Esophagus squamous epithelium (tissue), 5 donors: ENCODE results near the gene EIF2B5. TPM values are rescaled to one million over a fixed set of nuclear protein-coding genes. Genes with fewer than 3 reads are reported as not detected.

Experiments used
- DNase-seq: peaks from one replicate; lab custom pipeline; 2025; lab: John Stamatoyannopoulos, UW
- H3K27ac ChIP-seq, 4 donors: fragments of 200-600 bp; sonication (generic); one replicate each; pipeline ENCODE4 v1.5.1; 2016 to 2019; ENCODE audit warnings: mild to moderate bottlenecking in 1 of 4
- H3K27me3 ChIP-seq, 4 donors: fragments of 200-600 bp; sonication (generic); 1 replicate in 3 of 4; 2 replicates in 1 of 4; pipeline versions ENCODE4 v1.5.1 to v1.6.0; 2017 to 2021; ENCODE audit warnings: antibody characterized with exemption in 1 of 4
- H3K36me3 ChIP-seq, 3 donors: fragments of 200-600 bp; sonication (generic); one replicate each; pipeline ENCODE4 v1.5.1; 2016 to 2019
- H3K4me1 ChIP-seq, 3 donors: fragments of 200-600 bp; sonication (generic); one replicate each; pipeline ENCODE4 v1.5.1; 2017 to 2019
- H3K4me3 ChIP-seq, 4 donors: fragments of 200-600 bp; sonication (generic); 1 replicate in 3 of 4; 2 replicates in 1 of 4; pipeline ENCODE4 v1.5.1; 2016 to 2019; ENCODE audit warnings: mild to moderate bottlenecking in 2 of 4, moderate library complexity in 1 of 4
- H3K9me3 ChIP-seq, 3 donors: fragments of 200-600 bp; sonication (generic); one replicate each; pipeline ENCODE4 v1.5.1; 2016 to 2019
- POLR2A ChIP-seq, 4 donors: fragments of 450-650 bp; IDR thresholded peaks; one replicate each; pipeline ENCODE4 v1.6.1; 2017; ENCODE audit warnings: antibody characterized with exemption in 4 of 4, mild to moderate bottlenecking in 4 of 4, moderate library complexity in 3 of 4
- WGBS, 2 donors: methylation state at CpG; one replicate each; pipeline ENCODE4 v1.1.5; 2018; 5-methylcytosine and 5-hydroxymethylcytosine counted together
- intact Hi-C: fragments of 100-400 bp; cut with DNase I; formaldehyde crosslinking; loops from one replicate; pipeline ENCODE4 v1.15.0; 2022
- total RNA-seq, 4 donors: library from RNA; depleted of rRNA; stranded (reverse); fragments of >200 nt; gene quantifications; one replicate each; pipeline ENCODE4 v1.1.0, GENCODE V29; 2016
- TF ChIP-seq, protein P1 (sequence below), 6 experiments: fragments of 450-650 bp in 4 of 6; fragments of 200-600 bp in 2 of 6; sonication (generic) in 2 of 6; IDR thresholded peaks; one replicate each; pipeline ENCODE4 v1.5.1; 2016 to 2019; ENCODE audit warnings: antibody characterized with exemption in 6 of 6, mild to moderate bottlenecking in 4 of 6, moderate library complexity in 4 of 6
- donor health status: DM: yes; HTN: yes; CAD: no.

EIF2B5 gene
- total RNA-seq, 4 donors from 2014 or later = 27.2 to 51.5 (median 42.1) TPM

DNA sequence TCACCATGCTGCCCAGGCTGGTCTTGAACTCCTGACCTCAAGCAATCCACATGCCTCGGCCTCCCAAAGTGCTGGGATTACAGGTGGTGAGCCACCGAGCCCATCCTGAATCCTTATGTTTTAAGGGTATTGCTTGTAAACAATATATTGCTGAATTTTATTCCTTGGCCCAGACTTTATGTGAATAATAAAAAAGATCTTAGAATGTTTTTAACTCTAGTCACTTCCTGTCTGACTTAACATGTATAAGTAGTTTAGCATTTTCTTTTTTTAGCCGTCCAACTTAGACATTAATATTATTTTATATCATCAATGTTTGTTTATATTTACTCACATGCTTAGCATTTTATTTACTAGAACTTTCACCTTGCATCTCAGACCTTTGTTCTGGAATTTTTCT, 9.2 kb upstream of the EIF2B5 start:
- no peak overlapping the region for H3K4me3 ChIP-seq
- WGBS, 2 donors = 61 to 77% methylated on average over 3 of the region's 3 CpGs
- intact Hi-C loops = no loop called here

DNA sequence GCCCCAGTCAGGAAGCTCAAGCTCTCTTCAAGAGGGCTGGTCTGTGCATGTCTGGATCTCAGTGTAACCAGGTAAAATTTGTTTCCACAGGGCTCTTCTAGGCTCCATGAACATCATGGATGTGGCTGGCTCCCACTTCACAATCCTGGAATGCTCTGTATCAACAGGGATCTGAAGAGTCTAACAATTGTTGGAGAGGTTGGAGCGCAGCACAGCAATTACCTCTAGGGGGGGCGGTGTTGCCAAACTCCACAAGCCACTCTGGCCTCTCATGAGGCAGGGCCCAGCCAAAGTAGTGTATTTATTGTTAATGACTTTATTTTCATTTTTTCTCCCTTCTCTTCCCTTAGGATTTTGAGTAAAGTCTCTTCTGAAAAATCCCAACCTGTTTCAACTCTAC, 6.1 kb upstream of the EIF2B5 start:
- H3K36me3 ChIP-seq = no peaks in the 10 kb centered on the region
- no peaks in the 10 kb centered on the region for H3K27me3 ChIP-seq
- no peak for TF ChIP-seq POLR2A (IDR thresholded peaks at IDR 0.05)
- TF ChIP-seq, protein P1, sequence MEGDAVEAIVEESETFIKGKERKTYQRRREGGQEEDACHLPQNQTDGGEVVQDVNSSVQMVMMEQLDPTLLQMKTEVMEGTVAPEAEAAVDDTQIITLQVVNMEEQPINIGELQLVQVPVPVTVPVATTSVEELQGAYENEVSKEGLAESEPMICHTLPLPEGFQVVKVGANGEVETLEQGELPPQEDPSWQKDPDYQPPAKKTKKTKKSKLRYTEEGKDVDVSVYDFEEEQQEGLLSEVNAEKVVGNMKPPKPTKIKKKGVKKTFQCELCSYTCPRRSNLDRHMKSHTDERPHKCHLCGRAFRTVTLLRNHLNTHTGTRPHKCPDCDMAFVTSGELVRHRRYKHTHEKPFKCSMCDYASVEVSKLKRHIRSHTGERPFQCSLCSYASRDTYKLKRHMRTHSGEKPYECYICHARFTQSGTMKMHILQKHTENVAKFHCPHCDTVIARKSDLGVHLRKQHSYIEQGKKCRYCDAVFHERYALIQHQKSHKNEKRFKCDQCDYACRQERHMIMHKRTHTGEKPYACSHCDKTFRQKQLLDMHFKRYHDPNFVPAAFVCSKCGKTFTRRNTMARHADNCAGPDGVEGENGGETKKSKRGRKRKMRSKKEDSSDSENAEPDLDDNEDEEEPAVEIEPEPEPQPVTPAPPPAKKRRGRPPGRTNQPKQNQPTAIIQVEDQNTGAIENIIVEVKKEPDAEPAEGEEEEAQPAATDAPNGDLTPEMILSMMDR (IDR thresholded peaks at IDR 0.05) = peak in 4 of 6 experiments; percentile 22 to 50 (median 30)
- no peak overlapping the region for H3K27ac ChIP-seq
- no peak overlapping the region for H3K4me3 ChIP-seq
- no peaks in the 10 kb centered on the region for H3K9me3 ChIP-seq
- intact Hi-C loops = no loop called here
- H3K4me1 ChIP-seq = peaks cover 0 to 18% (median 3%) of the 10 kb centered on the region in 3 donors
- no peak for DNase-seq
- 9 to 18% methylated on average over 2 of the region's 2 CpGs for WGBS, 2 donors

More for the DNA sequence above, 9.2 kb upstream of the EIF2B5 start:
- H3K27me3 ChIP-seq = no peaks in the 10 kb centered on the region
- TF ChIP-seq POLR2A (IDR thresholded peaks at IDR 0.05) = no peak
- TF ChIP-seq, protein P1 (IDR thresholded peaks at IDR 0.05) = no peak
- peaks cover 0 to 8% (median 0%) of the 10 kb centered on the region in 3 donors for H3K4me1 ChIP-seq
- no peaks in the 10 kb centered on the region for H3K9me3 ChIP-seq
- no peak overlapping the region for H3K27ac ChIP-seq
- no peaks in the 10 kb centered on the region for H3K36me3 ChIP-seq
- DNase-seq = no peak

DNA sequence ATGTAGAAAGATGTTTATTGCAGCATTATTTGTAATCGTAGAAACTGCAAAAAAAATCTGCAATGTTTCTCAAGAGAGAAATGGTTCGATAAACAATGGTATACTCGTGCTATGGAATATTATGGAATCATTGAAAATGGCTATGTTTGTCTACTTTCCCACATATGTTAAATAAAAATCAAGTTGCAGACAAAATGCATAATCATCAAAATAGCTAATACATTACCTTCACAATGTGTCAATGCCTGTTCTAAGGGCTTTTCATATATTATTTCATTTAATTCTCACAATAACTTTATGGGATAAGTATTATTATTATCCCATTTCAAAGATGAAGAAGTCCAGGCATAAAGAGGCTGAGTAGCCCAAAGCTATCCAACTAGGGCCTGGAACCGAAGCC, 2.2 kb upstream of the EIF2B5 start:
- H3K27me3 ChIP-seq = no peaks in the 10 kb centered on the region
- H3K4me3 ChIP-seq = no peak overlapping the region
- intact Hi-C loops = loop anchor here (10.0 kb wide), 1 partner anchor 118 kb away; the partner anchor contains the start of gene ABCC5
- no peak for TF ChIP-seq POLR2A (IDR thresholded peaks at IDR 0.05)
- TF ChIP-seq, protein P1 (IDR thresholded peaks at IDR 0.05) = no peak
- DNase-seq = no peak
- peak overlapping the region in 1 of 4 donors; percentile 96 for H3K27ac ChIP-seq
- WGBS, 2 donors = 89 to 91% methylated on average over 4 of the region's 4 CpGs
- H3K4me1 ChIP-seq = peaks cover 9 to 47% (median 16%) of the 10 kb centered on the region in 3 donors
- no peaks in the 10 kb centered on the region for H3K9me3 ChIP-seq
- H3K36me3 ChIP-seq = peaks cover 0 to 11% (median 0%) of the 10 kb centered on the region in 3 donors

DNA sequence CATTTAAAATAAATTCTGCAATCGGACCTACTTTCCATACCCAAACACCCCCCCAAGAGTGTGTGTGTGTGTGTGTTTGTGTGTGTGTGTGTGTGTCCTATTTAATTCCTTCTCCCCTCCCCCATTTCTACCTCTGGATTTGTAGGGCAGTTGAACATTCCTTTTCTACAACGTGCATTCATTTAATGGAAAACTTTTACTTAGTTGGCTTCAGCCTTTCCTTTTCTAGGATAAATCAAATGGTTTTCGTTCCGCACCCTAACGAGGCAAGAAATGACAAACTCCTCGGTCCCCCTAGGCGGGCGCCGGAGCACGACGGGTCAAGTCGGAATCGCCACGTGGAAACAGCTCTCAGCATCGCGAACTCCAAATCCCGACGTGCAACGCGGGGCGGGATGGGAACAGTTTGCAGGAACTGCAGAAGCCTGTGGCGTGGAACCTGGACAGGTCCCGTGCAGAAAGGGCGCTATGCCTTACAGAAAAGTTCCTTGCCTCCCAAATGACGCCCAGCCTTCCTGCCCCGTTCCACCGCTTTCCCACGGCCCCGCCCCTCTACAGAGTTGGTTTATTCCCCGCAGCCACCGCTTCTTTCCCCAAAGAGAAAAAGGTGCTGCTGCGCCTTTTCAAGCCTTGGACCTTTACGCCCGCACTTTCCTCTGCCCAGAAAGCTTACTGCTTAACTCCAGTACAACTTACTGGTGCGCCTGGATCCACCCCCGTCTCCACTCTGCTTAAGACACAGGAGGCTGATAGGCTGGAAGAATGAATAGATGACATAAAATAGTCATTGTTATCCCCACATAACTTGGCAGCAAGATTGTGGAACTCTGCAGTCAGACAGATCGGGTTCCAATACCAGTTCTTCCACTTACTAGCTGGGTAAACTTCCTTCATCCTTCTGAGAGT, 1.1 kb upstream of the EIF2B5 start:
- intact Hi-C loops = loop anchor here (10.0 kb wide), 1 partner anchor 119 kb away; the partner anchor contains the start of gene ABCC5
- Histone ChIP-seq H3K4me3 (peak overlapping the region; percentile 60 to 92 (median 86)), H3K27ac (peak overlapping the region; percentile 85 to 96 (median 94)), H3K36me3 (peaks cover 0 to 22% (median 0%) of the 10 kb centered on the region in 3 donors), H3K27me3 (no peaks in the 10 kb centered on the region), H3K9me3 (no peaks in the 10 kb centered on the region), H3K4me1 (peaks cover 9 to 42% (median 16%) of the 10 kb centered on the region in 3 donors)
- peak; percentile 31 for DNase-seq
- TF ChIP-seq, protein P1 (IDR thresholded peaks at IDR 0.05) = no peak
- TF ChIP-seq POLR2A (IDR thresholded peaks at IDR 0.05) = peak in 2 of 4 donors; percentile 20 to 44
- WGBS, 2 donors = 2 to 3% methylated on average over 10 to 22 of the region's 37 CpGs

DNA sequence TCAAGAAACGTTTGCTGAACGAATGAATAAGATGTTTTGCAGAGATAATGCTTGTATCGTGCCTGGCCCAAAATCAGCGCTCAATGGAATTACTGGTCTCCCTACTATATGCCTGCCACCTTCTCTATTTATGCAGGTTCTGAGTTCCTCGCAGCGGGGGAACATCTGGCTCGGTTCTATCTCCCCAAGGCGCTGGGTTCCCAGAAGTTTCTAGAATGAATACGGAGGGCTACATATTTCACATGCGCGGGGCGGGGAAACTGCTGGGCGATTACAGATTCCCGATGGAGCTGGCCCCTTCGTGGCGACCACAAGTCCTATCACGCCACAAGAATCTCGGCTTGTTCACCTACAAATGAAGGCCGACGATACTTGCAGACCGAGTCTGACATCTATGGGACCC, 411 bp upstream of the EIF2B5 start:
- intact Hi-C loops = loop anchor here (10.0 kb wide), 1 partner anchor 120 kb away; the partner anchor contains the start of gene ABCC5
- Histone ChIP-seq H3K4me3 (peak overlapping the region; percentile 60 to 92 (median 86)), H3K9me3 (no peaks in the 10 kb centered on the region), H3K27me3 (no peaks in the 10 kb centered on the region), H3K4me1 (peaks cover 9 to 39% (median 16%) of the 10 kb centered on the region in 3 donors), H3K36me3 (peaks cover 0 to 29% (median 0%) of the 10 kb centered on the region in 3 donors), H3K27ac (peak overlapping the region; percentile 85 to 96 (median 94))
- DNase-seq = no peak
- TF ChIP-seq POLR2A (IDR thresholded peaks at IDR 0.05) = no peak
- TF ChIP-seq, protein P1 (IDR thresholded peaks at IDR 0.05) = no peak
- 0% methylated on average over 10 to 13 of the region's 21 CpGs for WGBS, 2 donors
